Neuronal stem cell (in vitro differentiated cells): ENCODE measurements around the gene ARMC6.

ENCODE experiments used
- DNase-seq: peaks from one replicate; pipeline ENCODE4 v3.0.0-alpha.2; 2013; ENCODE audit warnings: low spot score
- H2AFZ ChIP-seq: one replicate; pipeline ENCODE4 v1.6.1; 2013; ENCODE audit warnings: mild to moderate bottlenecking, low read length, inconsistent platforms
- H2AK5ac ChIP-seq: 2 replicates; pipeline ENCODE4 v1.6.1; 2013; ENCODE audit warnings: low read depth, mild to moderate bottlenecking, inconsistent platforms, low read length, moderate library complexity, mixed read lengths
- H2BK120ac ChIP-seq: 2 replicates; pipeline ENCODE4 v1.6.1; 2013; ENCODE audit warnings: low read depth, mild to moderate bottlenecking, inconsistent platforms, low read length, moderate library complexity, mixed read lengths
- H2BK12ac ChIP-seq: one replicate; pipeline ENCODE4 v1.6.1; 2013; ENCODE audit warnings: low read length, inconsistent platforms
- H2BK15ac ChIP-seq: 2 replicates; pipeline ENCODE4 v1.6.1; 2013; ENCODE audit warnings: mild to moderate bottlenecking, low read length, inconsistent platforms, mixed read lengths
- H2BK5ac ChIP-seq: one replicate; pipeline ENCODE4 v1.6.1; 2013; ENCODE audit warnings: inconsistent platforms, mild to moderate bottlenecking, low read length, moderate library complexity
- H3K14ac ChIP-seq: one replicate; pipeline ENCODE4 v1.6.1; 2013; ENCODE audit warnings: low read length, inconsistent platforms
- H3K18ac ChIP-seq: 2 replicates; pipeline ENCODE4 v1.6.1; 2013; ENCODE audit warnings: low read length, inconsistent platforms
- H3K23ac ChIP-seq: 2 replicates; pipeline ENCODE4 v1.6.1; 2013; ENCODE audit warnings: low read depth, mild to moderate bottlenecking, mixed read lengths, low read length, inconsistent platforms; ENCODE audit not compliant: poor library complexity
- H3K27ac ChIP-seq: replicated peaks from 3 replicates; pipeline ENCODE4 v1.5.1; 2013; ENCODE audit warnings: low read length, inconsistent platforms
- H3K27me3 ChIP-seq, 3 experiments: 2 replicates each; pipeline ENCODE4 v1.6.1; 2013; ENCODE audit warnings: low read length in 3 of 3, mild to moderate bottlenecking in 2 of 3, inconsistent platforms in 1 of 3, low read depth in 1 of 3, mixed read lengths in 1 of 3, moderate library complexity in 1 of 3; ENCODE audit not compliant: control insufficient read depth in 3 of 3, insufficient read depth in 3 of 3
- H3K36me3 ChIP-seq, 2 donors: replicated peaks in 1 of 2; 2 replicates each; pipeline ENCODE4 v1.6.1; 2013; ENCODE audit warnings: low read length in 2 of 2; ENCODE audit not compliant: control insufficient read depth in 2 of 2, insufficient read depth in 2 of 2
- H3K4ac ChIP-seq: 2 replicates; pipeline ENCODE4 v1.6.1; 2013; ENCODE audit warnings: inconsistent platforms, mild to moderate bottlenecking, low read length, moderate library complexity
- H3K4me1 ChIP-seq, 2 donors: 1 replicate in 1 of 2; 2 replicates in 1 of 2; pipeline ENCODE4 v1.6.1; 2013; ENCODE audit warnings: low read length in 2 of 2, low read depth in 1 of 2; ENCODE audit not compliant: control insufficient read depth in 2 of 2, insufficient read depth in 1 of 2
- H3K4me2 ChIP-seq: one replicate; pipeline ENCODE4 v1.6.1; 2013; ENCODE audit warnings: mild to moderate bottlenecking, low read length, inconsistent platforms; ENCODE audit not compliant: insufficient read depth, poor library complexity, severe bottlenecking
- H3K4me3 ChIP-seq, 2 donors: 2 replicates each; pipeline ENCODE4 v1.5.1; 2013; ENCODE audit warnings: low read length in 2 of 2, mild to moderate bottlenecking in 2 of 2, inconsistent platforms in 1 of 2, moderate library complexity in 1 of 2
- H3K79me1 ChIP-seq: one replicate; pipeline ENCODE4 v1.6.1; 2013; ENCODE audit warnings: low read depth, mild to moderate bottlenecking, inconsistent platforms, low read length, moderate library complexity
- H3K9ac ChIP-seq: one replicate; pipeline ENCODE4 v1.6.1; 2013; ENCODE audit warnings: mild to moderate bottlenecking, low read depth, low read length, inconsistent platforms; ENCODE audit not compliant: poor library complexity
- H3K9me3 ChIP-seq, 2 donors: replicated peaks in 1 of 2; 2 replicates each; pipeline versions ENCODE3 to v1.6.1; 2013; ENCODE audit warnings: low read length in 2 of 2, mild to moderate bottlenecking in 2 of 2, inconsistent platforms in 1 of 2, low read depth in 1 of 2, mixed read lengths in 1 of 2, moderate library complexity in 1 of 2; ENCODE audit not compliant: control insufficient read depth in 2 of 2, insufficient read depth in 1 of 2
- H4K8ac ChIP-seq: one replicate; pipeline ENCODE4 v1.6.1; 2013; ENCODE audit warnings: low read depth, mild to moderate bottlenecking, inconsistent platforms, low read length, moderate library complexity
- H4K91ac ChIP-seq: one replicate; pipeline ENCODE4 v1.6.1; 2013; ENCODE audit warnings: low read length, low read depth, mild to moderate bottlenecking, inconsistent platforms; ENCODE audit not compliant: poor library complexity
- WGBS, 2 donors: extraction: QIAGEN DNeasy Blood & Tissue Kit; methylation state at CpG; one replicate each; pipeline ENCODE4 v1.1.7; 2013; ENCODE audit warnings: missing lambda C conversion rate in 2 of 2, mixed read lengths in 1 of 2; ENCODE audit not compliant: insufficient read length in 2 of 2, insufficient replicate concordance in 1 of 2; ENCODE audit errors: extremely low coverage in 2 of 2; 5-methylcytosine and 5-hydroxymethylcytosine counted together

ARMC6 gene

GRCh38 chr19:19062454-19063182, 29.2 kb downstream of the ARMC6 start:
- no peak overlapping the region for H3K14ac ChIP-seq
- WGBS, 2 donors: no CpG with 5 or more reads among the region's 4 CpGs
- peaks cover 5% of the 10 kb centered on the region for H3K79me1 ChIP-seq
- no peak overlapping the region for H4K91ac ChIP-seq
- no peak overlapping the region for H3K4ac ChIP-seq
- H3K4me1 ChIP-seq: peaks cover 6 to 14% of the 10 kb centered on the region in 2 donors
- peaks cover 4 to 28% of the 10 kb centered on the region in 2 donors for H3K36me3 ChIP-seq
- no peak overlapping the region for H3K23ac ChIP-seq
- no peak for DNase-seq
- no peak overlapping the region for H2BK12ac ChIP-seq
- no peak overlapping the region for H3K27ac ChIP-seq
- H3K9me3 ChIP-seq: no peaks in the 10 kb centered on the region
- no peak overlapping the region for H3K18ac ChIP-seq
- no peak overlapping the region for H4K8ac ChIP-seq
- peaks cover 0 to 14% (median 2%) of the 10 kb centered on the region in 3 experiments for H3K27me3 ChIP-seq
- H2AK5ac ChIP-seq: no peak overlapping the region
- no peak overlapping the region for H2BK5ac ChIP-seq
- H3K4me2 ChIP-seq: peak overlapping the region; percentile 92
- H3K9ac ChIP-seq: no peak overlapping the region
- H3K4me3 ChIP-seq: peak overlapping the region; percentile 65 to 80
- H2BK15ac ChIP-seq: no peak overlapping the region
- H2BK120ac ChIP-seq: no peak overlapping the region
- H2AFZ ChIP-seq: peak overlapping the region; percentile 93

GRCh38 chr19:19063183-19064097, 30.0 kb downstream of the ARMC6 start, which contains the start of gene SLC25A42:
SLC25A42 (plus strand) TSS chr19:19063994; CDS start chr19:19096125, 32,131 bp downstream.
- no peaks in the 10 kb centered on the region for H3K9me3 ChIP-seq
- peak within 1 kb of the TSS; percentile 72 for H4K8ac ChIP-seq
- H2BK12ac ChIP-seq: no peak within 1 kb of the TSS
- peak within 1 kb of the TSS; percentile 76 for H3K4ac ChIP-seq
- H4K91ac ChIP-seq: no peak within 1 kb of the TSS
- H2BK5ac ChIP-seq: peak within 1 kb of the TSS; percentile 53
- H3K27ac ChIP-seq: no peak within 1 kb of the TSS
- peaks cover 6 to 14% of the 10 kb centered on the region in 2 donors for H3K4me1 ChIP-seq
- peak within 1 kb of the TSS; percentile 65 to 81 for H3K4me3 ChIP-seq
- H3K4me2 ChIP-seq: peak within 1 kb of the TSS; percentile 92
- peak within 1 kb of the TSS; percentile 91 for H3K9ac ChIP-seq
- peaks cover 2 to 20% of the 10 kb centered on the region in 2 donors for H3K36me3 ChIP-seq
- peaks cover 5% of the 10 kb centered on the region for H3K79me1 ChIP-seq
- peak within 1 kb of the TSS; percentile 98 for H2AK5ac ChIP-seq
- no peak within 1 kb of the TSS for H2BK120ac ChIP-seq
- no peak within 1 kb of the TSS for H2BK15ac ChIP-seq
- no CpG with 5 or more reads among the region's 77 CpGs for WGBS, 2 donors
- peak within 1 kb of the TSS; percentile 89 for H3K18ac ChIP-seq
- H3K14ac ChIP-seq: peak within 1 kb of the TSS; percentile 56
- H2AFZ ChIP-seq: peak within 1 kb of the TSS; percentile 93
- peak; percentile 99 for DNase-seq
- H3K27me3 ChIP-seq: peaks cover 0 to 14% (median 2%) of the 10 kb centered on the region in 3 experiments
- H3K23ac ChIP-seq: peak within 1 kb of the TSS; percentile 25

DNA sequence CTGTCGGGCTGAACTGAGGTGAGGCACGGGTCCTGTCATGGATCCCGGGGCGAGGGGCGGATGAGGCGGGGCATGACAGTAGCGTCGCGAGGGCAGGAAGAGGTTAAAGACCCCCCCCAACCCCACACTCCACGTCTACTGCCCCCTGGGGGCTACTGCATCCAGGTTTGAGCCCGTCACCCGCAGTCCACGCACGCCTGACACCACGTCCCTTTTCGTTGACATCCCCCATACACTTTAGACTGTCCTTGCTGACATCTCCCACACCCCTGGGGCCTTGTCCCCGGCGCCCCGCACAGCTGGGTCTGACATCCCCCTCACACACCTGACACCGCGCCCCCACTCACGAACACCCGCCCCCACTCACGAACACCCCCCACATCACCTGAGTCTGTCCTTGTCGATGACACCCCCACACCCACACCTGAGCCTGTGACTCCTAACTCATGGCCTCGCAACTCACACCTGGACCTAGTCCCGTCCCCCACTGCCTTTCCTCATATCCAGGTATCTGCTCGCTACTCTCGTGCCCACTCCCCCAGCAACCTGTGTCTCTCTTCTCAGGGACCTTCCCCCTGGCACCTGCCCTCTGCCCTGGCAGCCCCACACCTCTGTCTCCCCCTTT, 30.8 kb downstream of the ARMC6 start:
- Histone ChIP-seq H3K4ac (peak overlapping the region; percentile 76), H2BK5ac (peak overlapping the region; percentile 53), H3K27me3 (peaks cover 0 to 14% (median 2%) of the 10 kb centered on the region in 3 experiments), H3K14ac (peak overlapping the region; percentile 56), H3K4me3 (peak overlapping the region; percentile 65 to 81), H4K8ac (peak overlapping the region; percentile 72), H3K4me2 (peak overlapping the region; percentile 89), H3K9me3 (no peaks in the 10 kb centered on the region), H2BK12ac (no peak overlapping the region), H3K27ac (no peak overlapping the region), H3K36me3 (peaks cover 2 to 15% of the 10 kb centered on the region in 2 donors), H2AFZ (peak overlapping the region; percentile 93), H2BK15ac (no peak overlapping the region), H3K23ac (peak overlapping the region; percentile 25), H4K91ac (no peak overlapping the region), H2BK120ac (no peak overlapping the region), H3K4me1 (peaks cover 6 to 14% of the 10 kb centered on the region in 2 donors), H3K18ac (peak overlapping the region; percentile 89), H3K9ac (peak overlapping the region; percentile 91), H3K79me1 (peaks cover 5% of the 10 kb centered on the region), H2AK5ac (peak overlapping the region; percentile 98)
- no peak for DNase-seq
- WGBS, 2 donors: no CpG with 5 or more reads among the region's 29 CpGs
